Loucy (cell line): ENCODE measurements around the gene BRIX1.

ENCODE experiments used
- CTCF ChIP-seq: fragments of 200-600 bp; sonication (generic); conservative IDR thresholded peaks from 2 replicates; pipeline ENCODE4 v1.5.1; 2014; ENCODE audit warnings: mild to moderate bottlenecking, antibody characterized with exemption, low read length
- EZH2phosphoT487 ChIP-seq: fragments of 200-600 bp; IDR thresholded peaks from 2 replicates; pipeline ENCODE4 v1.6.1; 2018; ENCODE audit warnings: antibody characterized with exemption, mild to moderate bottlenecking, moderate library complexity, borderline replicate concordance

GRCh38 chr5:34869256-34869655 lies 46.3 kb upstream of the BRIX1 start:
- TF ChIP-seq CTCF (no peak), EZH2phosphoT487 (no peak)
